ENCODE results near the gene COL5A2.

COL5A2 gene

DNA sequence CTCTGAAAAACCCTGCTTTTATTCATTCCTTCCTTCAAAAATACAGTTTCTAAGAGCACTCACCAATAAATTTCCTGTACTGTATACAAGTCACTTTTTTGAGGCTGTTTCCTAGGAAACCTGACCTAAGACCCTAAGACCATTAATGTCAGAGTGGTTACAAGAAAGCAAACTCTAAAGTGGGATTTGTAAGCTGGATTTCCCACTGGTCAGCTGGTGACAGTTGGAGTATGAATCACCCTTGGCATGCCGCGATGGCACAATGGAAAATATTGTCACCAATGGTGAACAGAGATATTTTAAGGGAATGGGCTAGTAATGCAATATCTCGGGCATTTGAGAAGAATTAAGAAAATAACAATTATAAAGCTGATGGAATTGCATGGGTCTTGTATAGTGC, 103.4 kb downstream of the COL5A2 start:
- peaks cover 8% of the 10 kb centered on the region for H3K4me1 Mint-ChIP-seq
- ATAC-seq = no peak
- no peaks in the 10 kb centered on the region for H3K9me3 Mint-ChIP-seq
- H3K27me3 Mint-ChIP-seq = no peaks in the 10 kb centered on the region
- no peak overlapping the region for H3K27ac Mint-ChIP-seq
- no peaks in the 10 kb centered on the region for H3K36me3 Mint-ChIP-seq
- H3K4me3 Mint-ChIP-seq = no peak overlapping the region

DNA sequence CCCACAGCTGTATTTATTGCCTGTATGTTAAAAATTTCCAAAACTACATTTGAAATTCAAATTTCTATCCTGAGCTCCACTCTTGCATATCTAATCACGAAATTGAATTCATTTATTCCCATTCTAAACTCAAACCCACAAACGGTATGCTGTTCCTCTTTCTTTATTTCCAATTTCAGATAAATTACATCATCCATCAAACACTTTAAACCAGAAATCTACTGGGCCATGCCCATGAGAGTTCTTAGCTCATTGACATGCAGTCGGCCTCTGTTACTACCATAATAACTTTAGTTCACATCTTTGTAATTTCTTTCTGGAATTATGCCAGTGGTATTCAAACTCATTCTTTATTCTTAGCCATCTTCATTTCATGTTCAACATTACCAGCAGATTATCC, 105.1 kb downstream of the COL5A2 start:
- Mint-ChIP-seq H3K27me3 (no peaks in the 10 kb centered on the region), H3K36me3 (no peaks in the 10 kb centered on the region), H3K27ac (no peak overlapping the region), H3K9me3 (no peaks in the 10 kb centered on the region), H3K4me1 (peaks cover 8% of the 10 kb centered on the region), H3K4me3 (no peak overlapping the region)
- ATAC-seq = peak; percentile 54

DNA sequence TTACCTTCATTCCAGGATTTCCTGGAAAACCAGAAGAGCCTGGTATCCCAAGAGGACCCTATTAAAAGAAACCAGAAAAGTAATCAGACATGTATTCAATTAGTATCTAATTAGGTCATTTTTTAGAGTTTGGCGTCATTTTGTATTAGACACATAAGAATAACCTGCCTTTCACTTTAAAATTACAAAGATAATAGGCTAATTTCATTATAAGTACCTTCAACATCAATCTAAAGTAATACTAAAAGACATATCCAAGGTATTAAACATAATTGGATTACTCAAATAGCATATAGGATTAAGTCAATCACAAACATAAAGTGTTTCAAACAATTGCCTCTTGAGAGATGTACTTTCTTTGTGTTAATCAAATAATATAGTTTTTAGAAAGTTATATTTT, 107.5 kb downstream of the COL5A2 start:
- H3K4me3 Mint-ChIP-seq = no peak overlapping the region
- peaks cover 8% of the 10 kb centered on the region for H3K4me1 Mint-ChIP-seq
- H3K9me3 Mint-ChIP-seq = no peaks in the 10 kb centered on the region
- H3K27me3 Mint-ChIP-seq = no peaks in the 10 kb centered on the region
- H3K36me3 Mint-ChIP-seq = no peaks in the 10 kb centered on the region
- no peak overlapping the region for H3K27ac Mint-ChIP-seq
- ATAC-seq = no peak

DNA sequence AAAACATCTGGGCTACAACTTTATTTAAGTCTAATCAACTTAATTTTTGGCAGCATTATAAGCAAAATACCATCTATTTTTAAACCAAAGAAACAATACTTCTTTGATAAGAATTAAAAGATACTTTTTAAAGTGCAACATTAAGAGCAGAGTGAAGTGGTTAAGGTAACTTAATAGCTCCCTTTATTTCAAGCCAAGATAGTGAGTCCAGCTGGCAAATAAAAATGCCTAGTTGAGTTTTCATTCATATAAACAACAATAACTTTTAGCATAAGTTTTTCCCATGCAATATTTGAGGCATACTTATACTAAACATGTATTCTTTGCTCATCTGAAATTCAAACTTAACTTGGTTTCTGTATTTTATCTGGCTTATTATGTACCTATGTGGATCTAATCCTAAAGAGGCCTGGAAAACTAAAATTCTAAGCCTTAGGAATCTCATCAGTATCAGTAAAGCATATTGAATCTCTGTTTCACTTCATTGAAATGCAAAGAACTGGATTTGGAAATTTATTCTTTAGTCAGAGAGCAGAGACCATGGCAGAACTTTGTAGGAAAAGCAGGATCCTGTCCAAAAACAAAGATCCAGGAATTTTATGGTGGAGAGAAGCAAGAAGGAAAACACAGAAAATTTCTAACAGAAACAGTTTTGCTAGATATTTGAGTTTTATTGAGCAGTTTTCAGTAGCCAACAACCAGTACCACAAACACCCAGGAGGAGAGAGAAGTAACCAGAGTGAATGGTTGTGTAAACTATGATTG, 109.5 kb downstream of the COL5A2 start:
- Mint-ChIP-seq H3K27ac (no peak overlapping the region), H3K4me3 (no peak overlapping the region), H3K36me3 (no peaks in the 10 kb centered on the region), H3K4me1 (peaks cover 8% of the 10 kb centered on the region), H3K9me3 (no peaks in the 10 kb centered on the region), H3K27me3 (no peaks in the 10 kb centered on the region)
- ATAC-seq = no peak

DNA sequence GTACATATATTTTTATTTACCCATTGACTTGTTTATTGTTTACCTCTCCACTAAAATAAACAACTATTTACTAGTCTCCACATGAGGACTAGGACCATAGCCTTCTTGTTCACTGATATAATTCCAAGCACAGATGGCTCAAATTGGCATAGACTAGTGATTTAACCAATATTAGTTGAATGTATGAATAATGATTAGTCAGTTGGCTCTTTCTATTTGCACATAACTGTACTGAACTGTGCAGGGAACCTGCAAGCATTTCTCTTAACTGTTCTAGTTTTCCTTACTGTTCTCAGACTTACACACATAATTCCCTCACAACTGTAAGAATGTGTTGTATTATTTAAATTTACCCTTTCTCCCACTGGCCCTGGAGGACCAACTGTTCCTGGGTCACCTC, 113.5 kb downstream of the COL5A2 start:
- ATAC-seq = peak; percentile 31
- Mint-ChIP-seq H3K36me3 (no peaks in the 10 kb centered on the region), H3K27me3 (no peaks in the 10 kb centered on the region), H3K4me1 (no peaks in the 10 kb centered on the region), H3K27ac (no peak overlapping the region), H3K4me3 (no peak overlapping the region), H3K9me3 (no peaks in the 10 kb centered on the region)

DNA sequence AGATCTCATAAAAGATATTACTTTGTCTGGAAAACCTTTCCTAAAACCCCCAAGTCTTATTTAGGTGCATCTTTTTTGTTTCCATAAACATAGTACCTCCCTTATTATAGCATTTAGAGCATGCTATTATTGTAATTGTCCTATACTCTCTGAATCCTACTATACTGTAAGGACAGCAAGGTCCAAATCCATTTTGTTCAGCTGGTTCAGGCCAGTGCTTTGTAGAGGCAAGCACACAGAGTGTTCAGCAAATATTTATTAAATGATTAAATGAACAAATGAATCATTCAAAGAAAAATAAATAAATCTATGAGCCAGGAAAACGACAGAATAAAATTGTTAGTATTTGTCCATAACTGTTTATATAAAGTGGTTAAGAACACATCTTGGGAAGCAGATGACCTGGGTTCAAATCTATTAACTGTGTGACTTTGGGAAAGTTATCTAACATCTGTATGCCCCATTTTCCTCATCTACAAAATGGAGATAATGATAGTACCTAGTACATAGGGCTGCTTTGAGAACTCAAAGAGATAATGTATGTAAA, 119.4 kb downstream of the COL5A2 start:
- no peak for ATAC-seq
- Mint-ChIP-seq H3K27me3 (no peaks in the 10 kb centered on the region), H3K36me3 (no peaks in the 10 kb centered on the region), H3K9me3 (no peaks in the 10 kb centered on the region), H3K4me3 (no peak overlapping the region), H3K27ac (no peak overlapping the region), H3K4me1 (no peaks in the 10 kb centered on the region)

DNA sequence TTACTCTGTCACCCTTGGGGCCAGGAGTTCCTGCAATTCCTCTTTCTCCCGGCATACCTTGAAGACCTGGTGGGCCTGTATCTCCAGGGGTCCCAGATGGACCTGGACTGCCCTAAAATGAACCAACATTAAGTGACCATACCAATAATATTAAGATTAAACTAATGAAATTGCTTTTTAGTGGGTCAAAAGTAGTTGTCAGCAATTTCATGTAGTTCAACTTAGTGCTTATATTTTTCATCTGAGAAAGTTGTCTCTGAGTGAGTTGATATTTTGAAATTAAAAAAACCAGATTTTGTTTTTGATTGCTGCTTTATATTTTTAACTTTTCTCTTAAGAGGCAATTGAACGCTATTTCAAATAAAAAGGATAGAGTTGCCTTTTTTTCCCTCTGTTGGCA, 122.2 kb downstream of the COL5A2 start:
- Mint-ChIP-seq H3K27ac (no peak overlapping the region), H3K36me3 (no peaks in the 10 kb centered on the region), H3K4me3 (no peak overlapping the region), H3K4me1 (no peaks in the 10 kb centered on the region), H3K9me3 (no peaks in the 10 kb centered on the region), H3K27me3 (no peaks in the 10 kb centered on the region)
- ATAC-seq = no peak

DNA sequence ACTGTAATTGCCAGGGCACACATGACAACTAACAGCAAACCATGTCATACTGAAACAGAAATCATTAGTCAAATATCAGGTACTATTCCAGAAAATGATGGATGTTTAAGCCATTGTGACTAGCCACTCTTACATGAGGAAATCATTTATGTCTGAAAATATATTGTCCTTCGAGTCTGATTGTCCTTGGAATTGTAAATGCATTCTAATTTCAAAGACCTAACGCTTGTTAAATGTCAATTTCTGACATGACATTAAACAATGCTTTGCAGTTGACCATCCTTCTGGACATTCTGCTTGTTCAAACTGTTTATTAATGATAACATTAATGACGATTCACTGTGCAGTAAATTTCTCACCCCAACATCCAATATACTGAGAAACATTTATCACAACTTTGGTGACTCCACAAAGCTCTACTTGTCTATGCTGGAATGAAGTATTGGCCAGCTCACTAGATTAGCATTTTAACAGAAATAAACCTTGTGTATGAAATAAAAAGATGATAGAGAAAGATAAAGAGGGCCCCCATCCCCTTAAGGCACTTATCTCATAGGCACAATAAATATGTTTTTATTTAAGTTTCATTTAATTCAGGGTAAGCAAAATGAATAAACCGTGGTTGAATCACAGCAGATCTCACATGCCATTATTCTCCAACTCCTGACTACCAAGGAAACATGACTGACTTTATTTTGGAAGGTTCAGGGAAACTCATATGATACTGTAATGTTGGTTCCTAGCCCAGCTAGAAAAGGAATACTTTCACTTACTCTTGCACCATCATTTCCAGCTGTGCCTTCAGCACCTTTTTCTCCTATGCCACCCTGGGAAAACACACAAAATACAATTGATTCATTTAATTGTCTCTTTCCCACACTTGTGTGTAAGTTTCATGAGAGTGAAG, 123.1 kb downstream of the COL5A2 start:
- Mint-ChIP-seq H3K4me3 (no peak overlapping the region), H3K27me3 (no peaks in the 10 kb centered on the region), H3K27ac (no peak overlapping the region), H3K9me3 (no peaks in the 10 kb centered on the region), H3K36me3 (no peaks in the 10 kb centered on the region), H3K4me1 (no peaks in the 10 kb centered on the region)
- no peak for ATAC-seq

DNA sequence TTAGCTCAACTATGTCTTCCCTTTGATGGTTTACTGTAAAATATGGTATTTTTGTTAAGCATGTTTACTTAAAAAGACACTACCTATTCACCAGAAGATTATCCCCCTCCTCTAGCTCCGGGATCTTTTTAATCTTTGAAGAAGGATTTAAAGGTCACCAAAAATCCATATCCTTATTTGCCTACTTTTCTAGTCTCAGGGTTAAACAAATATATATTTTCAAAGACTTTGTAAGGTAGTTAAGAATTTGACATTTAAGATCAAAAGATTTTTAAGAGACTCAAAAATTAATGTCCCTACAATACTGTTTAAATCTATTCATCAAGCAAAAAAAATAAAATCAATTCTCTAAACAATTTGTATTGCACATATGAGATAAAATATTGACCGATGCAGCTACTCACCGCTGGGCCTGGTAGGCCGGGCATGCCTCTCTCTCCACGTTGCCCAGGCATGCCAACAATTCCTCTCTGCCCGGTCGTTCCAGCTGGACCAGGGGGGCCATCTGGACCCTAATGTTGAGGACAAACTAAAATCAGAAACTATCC, 129.3 kb downstream of the COL5A2 start:
- H3K4me1 Mint-ChIP-seq = no peaks in the 10 kb centered on the region
- no peak overlapping the region for H3K27ac Mint-ChIP-seq
- H3K36me3 Mint-ChIP-seq = no peaks in the 10 kb centered on the region
- H3K27me3 Mint-ChIP-seq = no peaks in the 10 kb centered on the region
- H3K9me3 Mint-ChIP-seq = no peaks in the 10 kb centered on the region
- ATAC-seq = no peak
- no peak overlapping the region for H3K4me3 Mint-ChIP-seq

DNA sequence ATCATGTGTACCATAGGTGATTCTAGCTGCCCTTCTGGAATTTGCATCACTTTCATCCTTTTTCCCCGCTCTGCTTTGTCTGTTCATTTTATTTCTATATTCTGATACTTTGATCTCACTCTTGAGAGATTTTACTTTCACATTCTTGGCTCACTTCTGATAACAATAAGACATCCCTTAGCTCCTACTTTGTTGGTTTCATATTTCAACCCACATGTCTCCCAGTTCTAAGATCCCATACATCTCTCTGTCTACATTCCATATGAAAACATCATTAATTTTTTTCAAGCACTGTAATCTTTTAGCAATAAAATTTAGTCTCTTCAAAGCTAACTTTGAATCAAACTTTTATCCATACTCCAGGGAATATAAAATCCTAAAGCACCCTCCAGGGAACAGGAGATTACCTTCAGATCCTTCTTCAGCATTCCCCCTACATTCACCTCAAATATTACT, 129.8 kb downstream of the COL5A2 start:
- no peak for ATAC-seq
- no peaks in the 10 kb centered on the region for H3K4me1 Mint-ChIP-seq
- no peaks in the 10 kb centered on the region for H3K9me3 Mint-ChIP-seq
- no peaks in the 10 kb centered on the region for H3K27me3 Mint-ChIP-seq
- no peaks in the 10 kb centered on the region for H3K36me3 Mint-ChIP-seq
- H3K4me3 Mint-ChIP-seq = no peak overlapping the region
- H3K27ac Mint-ChIP-seq = no peak overlapping the region

DNA sequence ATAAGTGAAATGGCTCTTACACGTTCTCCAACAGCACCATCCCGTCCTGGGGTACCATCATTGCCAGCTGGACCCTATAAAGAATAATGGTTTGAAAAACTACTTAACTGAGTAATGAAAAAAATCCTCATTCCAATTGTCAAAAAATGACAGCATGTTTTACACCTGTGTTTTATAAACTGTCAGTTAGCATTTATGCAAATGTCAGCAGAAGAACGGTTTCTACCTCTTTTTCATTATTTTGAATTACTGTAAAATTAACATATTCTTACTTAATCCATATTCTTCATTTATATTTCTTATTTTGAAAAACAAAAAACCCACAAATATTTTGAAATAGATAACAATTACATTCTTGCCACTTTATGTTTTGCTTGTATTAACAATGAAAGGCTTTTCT, 131.4 kb downstream of the COL5A2 start:
- no peaks in the 10 kb centered on the region for H3K9me3 Mint-ChIP-seq
- H3K4me3 Mint-ChIP-seq = no peak overlapping the region
- H3K27me3 Mint-ChIP-seq = no peaks in the 10 kb centered on the region
- ATAC-seq = no peak
- no peaks in the 10 kb centered on the region for H3K4me1 Mint-ChIP-seq
- no peak overlapping the region for H3K27ac Mint-ChIP-seq
- H3K36me3 Mint-ChIP-seq = no peaks in the 10 kb centered on the region

DNA sequence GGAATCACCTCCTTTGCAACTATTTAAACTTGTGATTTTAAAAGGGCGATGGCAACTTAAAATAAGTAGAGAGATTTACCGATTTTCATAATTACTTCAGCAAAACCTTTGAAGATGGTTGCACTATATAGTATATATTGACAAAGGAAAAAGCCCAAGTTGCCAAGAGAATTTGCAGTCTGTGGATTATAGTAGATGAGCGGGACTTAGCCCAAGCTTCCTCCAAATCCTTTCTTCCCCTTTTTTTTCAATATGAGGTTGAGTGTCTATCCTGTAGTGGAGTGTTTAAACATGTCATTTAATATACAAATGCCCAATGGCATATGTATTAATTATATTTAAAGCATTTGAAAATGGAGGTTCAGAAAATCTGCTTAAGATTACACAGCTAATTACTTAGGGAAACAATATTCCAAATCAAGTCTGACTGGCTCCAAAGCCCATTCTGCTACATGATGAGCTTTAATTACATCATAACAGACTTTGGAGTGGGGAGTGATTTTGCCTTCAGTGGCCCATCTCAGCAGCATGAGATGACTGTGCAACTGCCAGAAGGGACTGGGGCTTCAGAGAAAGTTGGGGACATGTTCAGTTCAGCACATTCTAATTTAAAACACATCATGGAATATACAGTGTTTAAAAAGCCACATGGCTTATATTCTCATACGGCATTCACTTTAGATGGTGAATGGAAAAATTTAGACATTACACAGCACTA, 132.2 kb downstream of the COL5A2 start:
- no peak for ATAC-seq
- Mint-ChIP-seq H3K27me3 (no peaks in the 10 kb centered on the region), H3K4me1 (no peaks in the 10 kb centered on the region), H3K36me3 (no peaks in the 10 kb centered on the region), H3K4me3 (no peak overlapping the region), H3K9me3 (no peaks in the 10 kb centered on the region), H3K27ac (no peak overlapping the region)

DNA sequence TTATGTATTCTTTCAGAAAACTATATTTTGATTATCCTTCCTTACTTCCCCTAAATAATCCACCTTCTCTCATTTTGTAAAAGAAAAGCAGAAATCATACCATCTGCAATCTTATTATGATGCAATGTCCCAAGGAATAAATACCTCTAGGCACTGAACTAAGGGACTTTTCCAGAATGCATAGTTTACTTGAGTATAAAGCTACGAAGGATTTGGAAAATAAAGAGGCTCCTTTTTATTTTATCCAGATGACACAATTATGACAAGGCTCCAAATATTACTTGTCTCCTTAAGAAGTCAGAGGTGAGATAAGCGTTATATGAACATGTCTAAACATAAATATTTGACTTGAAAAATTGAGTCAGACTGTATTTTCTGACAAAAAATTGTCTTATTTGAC, 133.2 kb downstream of the COL5A2 start:
- no peaks in the 10 kb centered on the region for H3K27me3 Mint-ChIP-seq
- no peak overlapping the region for H3K4me3 Mint-ChIP-seq
- no peak for ATAC-seq
- H3K27ac Mint-ChIP-seq = no peak overlapping the region
- H3K9me3 Mint-ChIP-seq = no peaks in the 10 kb centered on the region
- H3K4me1 Mint-ChIP-seq = no peaks in the 10 kb centered on the region
- H3K36me3 Mint-ChIP-seq = no peaks in the 10 kb centered on the region

DNA sequence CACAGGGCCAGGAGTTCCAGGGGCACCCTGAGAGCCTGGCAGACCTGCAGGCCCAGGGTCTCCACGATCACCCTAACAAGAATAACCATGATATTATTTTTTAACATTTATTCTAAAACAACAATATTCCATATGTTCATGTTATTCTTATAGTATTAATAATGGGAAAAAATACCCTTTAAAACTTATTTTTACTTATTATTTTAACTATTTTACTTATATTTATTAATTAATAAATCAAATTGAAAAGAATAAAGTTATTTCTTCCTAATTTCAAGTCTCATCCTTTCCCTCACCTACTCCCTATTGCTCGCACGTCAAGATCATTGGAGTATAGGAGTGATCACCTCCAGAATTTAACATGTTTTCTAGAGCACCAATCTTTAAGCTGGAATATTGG, 133.7 kb downstream of the COL5A2 start:
- no peaks in the 10 kb centered on the region for H3K4me1 Mint-ChIP-seq
- H3K4me3 Mint-ChIP-seq = no peak overlapping the region
- H3K27me3 Mint-ChIP-seq = no peaks in the 10 kb centered on the region
- no peak overlapping the region for H3K27ac Mint-ChIP-seq
- H3K9me3 Mint-ChIP-seq = no peaks in the 10 kb centered on the region
- H3K36me3 Mint-ChIP-seq = no peaks in the 10 kb centered on the region
- no peak for ATAC-seq

DNA sequence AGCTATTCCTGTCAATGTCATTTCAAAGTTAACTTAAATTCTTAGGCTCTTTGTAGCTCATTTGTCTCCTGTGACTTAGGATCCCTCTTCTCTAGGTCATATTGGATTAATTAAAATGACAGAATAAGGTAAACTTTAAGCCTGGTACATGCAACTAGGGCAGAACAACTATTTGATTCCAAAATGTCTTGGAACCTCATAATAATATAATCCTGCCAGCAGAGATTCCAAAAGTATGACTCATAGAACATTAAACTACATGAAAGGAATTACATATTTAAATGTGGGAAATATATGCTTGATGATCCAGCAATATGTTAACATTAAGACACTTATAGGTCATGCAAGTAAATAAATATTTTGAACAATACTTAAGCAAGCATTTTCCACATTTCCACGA, 142.0 kb downstream of the COL5A2 start:
- Mint-ChIP-seq H3K27me3 (no peaks in the 10 kb centered on the region), H3K4me3 (no peak overlapping the region), H3K4me1 (no peaks in the 10 kb centered on the region), H3K36me3 (no peaks in the 10 kb centered on the region), H3K9me3 (no peaks in the 10 kb centered on the region), H3K27ac (no peak overlapping the region)
- ATAC-seq = no peak

Measured in stimulated activated memory B cell treated with anti-CD40 and anti-IgM and Interleukin-4, amounts not matched to agents 10 μg/mL and 1 μg/mL and 100 μg/mL, for 72 hours (primary cell).